CD4-positive, alpha-beta T cell treated with Interleukin-15 for 1 hour (primary cell): ENCODE measurements around the gene SIM2.

ENCODE experiments used
- DNase-seq: peaks from one replicate; pipeline ENCODE4 v3.0.0-alpha.2; 2020

Gene SIM2

GRCh38 chr21:36717976-36718375, 19.1 kb downstream of the SIM2 start:
- no peak for DNase-seq

GRCh38 chr21:36718951-36719501, 20.1 kb downstream of the SIM2 start:
- DNase-seq = no peak

- no peak for DNase-seq
These were observed 20.7 kb downstream of the SIM2 start for GRCh38 chr21:36719614-36720013.

GRCh38 chr21:36721817-36722216, 22.9 kb downstream of the SIM2 start:
- DNase-seq = no peak

- DNase-seq = no peak
These were observed 23.8 kb downstream of the SIM2 start for GRCh38 chr21:36722370-36723368.

- DNase-seq = no peak
These were observed 24.5 kb downstream of the SIM2 start for GRCh38 chr21:36723371-36723881.

- no peak for DNase-seq
These were observed 25.7 kb downstream of the SIM2 start for GRCh38 chr21:36724660-36725059.

- DNase-seq = no peak
These were observed 27.0 kb downstream of the SIM2 start for GRCh38 chr21:36725793-36726386.

GRCh38 chr21:36727866-36728265, 29.0 kb downstream of the SIM2 start:
- DNase-seq = no peak

GRCh38 chr21:36728371-36729111, 29.6 kb downstream of the SIM2 start:
- DNase-seq = no peak

- no peak for DNase-seq
These were observed 30.5 kb downstream of the SIM2 start for GRCh38 chr21:36729310-36729970.

- no peak for DNase-seq
These were observed 31.7 kb downstream of the SIM2 start for GRCh38 chr21:36730291-36731281.

GRCh38 chr21:36732217-36732616, 33.3 kb downstream of the SIM2 start:
- no peak for DNase-seq

GRCh38 chr21:36732761-36733160, 33.8 kb downstream of the SIM2 start:
- DNase-seq = no peak

GRCh38 chr21:36733857-36734256, 34.9 kb downstream of the SIM2 start:
- DNase-seq = no peak

GRCh38 chr21:36734367-36735200, 35.7 kb downstream of the SIM2 start:
- DNase-seq = no peak

- DNase-seq = no peak
These were observed 36.2 kb downstream of the SIM2 start for GRCh38 chr21:36735201-36735515.

- no peak for DNase-seq
These were observed 36.9 kb downstream of the SIM2 start for GRCh38 chr21:36735724-36736320.

GRCh38 chr21:36738489-36739126, 39.7 kb downstream of the SIM2 start:
- DNase-seq = no peak
